Effector memory CD4-positive, alpha-beta T cell (primary cell): ENCODE results near the gene NKG7.

Source experiments
- DNase-seq, 3 donors: peaks; one replicate each; pipeline ENCODE4 v3.0.0-alpha.2; 2020
- H3K27ac ChIP-seq: 2 replicates; pipeline ENCODE4 v1.7.0; 2013; ENCODE audit warnings: mild to moderate bottlenecking, low read length, moderate library complexity; ENCODE audit not compliant: insufficient read depth, poor library complexity, severe bottlenecking
- H3K27me3 ChIP-seq: replicated peaks from 2 replicates; pipeline ENCODE4 v1.7.0; 2013; ENCODE audit warnings: mild to moderate bottlenecking, low read length; ENCODE audit not compliant: insufficient read depth, control insufficient read depth, poor library complexity, severe bottlenecking
- H3K36me3 ChIP-seq: 2 replicates; pipeline ENCODE4 v1.7.0; 2013; ENCODE audit warnings: mild to moderate bottlenecking, low read length, moderate library complexity; ENCODE audit not compliant: control insufficient read depth, insufficient read depth
- H3K4me1 ChIP-seq: 2 replicates; pipeline ENCODE4 v1.7.0; 2013; ENCODE audit warnings: low read length, mild to moderate bottlenecking; ENCODE audit not compliant: control insufficient read depth, insufficient read depth, poor library complexity, severe bottlenecking
- H3K4me3 ChIP-seq: 2 replicates; pipeline ENCODE4 v1.7.0; 2013; ENCODE audit warnings: low read length, low read depth, mild to moderate bottlenecking; ENCODE audit not compliant: insufficient read depth, poor library complexity, severe bottlenecking
- H3K9me3 ChIP-seq: 2 replicates; pipeline ENCODE4 v1.7.0; 2013; ENCODE audit warnings: mild to moderate bottlenecking, low read length, moderate library complexity; ENCODE audit not compliant: control insufficient read depth

Gene NKG7

GRCh38 chr19:51347209-51347928 is 25.1 kb downstream of the NKG7 start:
- DNase-seq, result no peak
- Histone ChIP-seq H3K27me3 (no peaks in the 10 kb centered on the region), H3K36me3 (peaks cover 18% of the 10 kb centered on the region), H3K27ac (no peak overlapping the region), H3K4me3 (no peak overlapping the region), H3K9me3 (no peaks in the 10 kb centered on the region), H3K4me1 (no peaks in the 10 kb centered on the region)

- H3K4me1 ChIP-seq, result no peaks in the 10 kb centered on the region
- peaks cover 14% of the 10 kb centered on the region for H3K36me3 ChIP-seq
- no peaks in the 10 kb centered on the region for H3K9me3 ChIP-seq
- H3K27ac ChIP-seq, result no peak overlapping the region
- no peaks in the 10 kb centered on the region for H3K27me3 ChIP-seq
- H3K4me3 ChIP-seq, result no peak overlapping the region
- no peak for DNase-seq
These were observed 25.7 kb downstream of the NKG7 start for GRCh38 chr19:51346742-51347141.

- H3K9me3 ChIP-seq, result no peaks in the 10 kb centered on the region
- H3K4me3 ChIP-seq, result no peak overlapping the region
- peaks cover 1% of the 10 kb centered on the region for H3K4me1 ChIP-seq
- H3K36me3 ChIP-seq, result peaks cover 5% of the 10 kb centered on the region
- DNase-seq, result no peak
- H3K27ac ChIP-seq, result no peak overlapping the region
- H3K27me3 ChIP-seq, result no peaks in the 10 kb centered on the region
These were observed 27.3 kb downstream of the NKG7 start for GRCh38 chr19:51345076-51345620.

- H3K4me1 ChIP-seq, result peaks cover 15% of the 10 kb centered on the region
- no peak overlapping the region for H3K4me3 ChIP-seq
- H3K9me3 ChIP-seq, result no peaks in the 10 kb centered on the region
- H3K36me3 ChIP-seq, result no peaks in the 10 kb centered on the region
- H3K27me3 ChIP-seq, result no peaks in the 10 kb centered on the region
- no peak overlapping the region for H3K27ac ChIP-seq
- no peak for DNase-seq
These were observed 29.6 kb downstream of the NKG7 start for GRCh38 chr19:51342631-51343569.

- no peak within 1 kb of the TSS for H3K4me3 ChIP-seq
- no peaks in the 10 kb centered on the region for H3K27me3 ChIP-seq
- H3K36me3 ChIP-seq, result no peaks in the 10 kb centered on the region
- no peak within 1 kb of the TSS for H3K27ac ChIP-seq
- DNase-seq, result no peak
- H3K4me1 ChIP-seq, result peaks cover 15% of the 10 kb centered on the region
- no peaks in the 10 kb centered on the region for H3K9me3 ChIP-seq
These were observed 30.4 kb downstream of the NKG7 start, which contains the start of gene VSIG10L for GRCh38 chr19:51341976-51342580. TSS of gene VSIG10L (minus strand) at chr19:51342139. CDS start at chr19:51342124, 15 bp downstream.

- no peak overlapping the region for H3K4me3 ChIP-seq
- no peak overlapping the region for H3K27ac ChIP-seq
- DNase-seq, result no peak
- no peaks in the 10 kb centered on the region for H3K36me3 ChIP-seq
- H3K27me3 ChIP-seq, result no peaks in the 10 kb centered on the region
- H3K4me1 ChIP-seq, result peaks cover 15% of the 10 kb centered on the region
- H3K9me3 ChIP-seq, result no peaks in the 10 kb centered on the region
These were observed 31.4 kb downstream of the NKG7 start for GRCh38 chr19:51341066-51341465.

GRCh38 chr19:51339687-51340656 is 32.5 kb downstream of the NKG7 start:
- peak; percentile 85 to 94 (median 87) for DNase-seq
- Histone ChIP-seq H3K27me3 (no peaks in the 10 kb centered on the region), H3K9me3 (no peaks in the 10 kb centered on the region), H3K27ac (peak overlapping the region; percentile 23), H3K36me3 (no peaks in the 10 kb centered on the region), H3K4me3 (peak overlapping the region; percentile 68), H3K4me1 (peaks cover 15% of the 10 kb centered on the region)

GRCh38 chr19:51339313-51339686 is 33.2 kb downstream of the NKG7 start:
- H3K36me3 ChIP-seq, result no peaks in the 10 kb centered on the region
- peaks cover 15% of the 10 kb centered on the region for H3K4me1 ChIP-seq
- peak in 1 of 3 donors; percentile 3 for DNase-seq
- no peaks in the 10 kb centered on the region for H3K27me3 ChIP-seq
- H3K4me3 ChIP-seq, result peak overlapping the region; percentile 68
- H3K27ac ChIP-seq, result peak overlapping the region; percentile 2
- no peaks in the 10 kb centered on the region for H3K9me3 ChIP-seq
